HCT116 (cell line): ENCODE data around the gene USP31. TPM values are rescaled to one million over a fixed set of nuclear protein-coding genes. Genes with fewer than 3 reads are reported as not detected.

ENCODE experiments used
- ATAC-seq: fragments of 200-7000 bp; cut with Tn5 transposase; 2 replicates; pipeline ENCODE4 v1.9.1; 2020; ENCODE audit warnings: mild to moderate bottlenecking, moderate library complexity
- BruUV-seq: library from RNA; stranded (reverse); fragments of 400-500 nt; replicated peaks from 2 replicates; lab custom pipeline; 2021; lab: Mats Ljungman, UMichigan
- CTCF ChIA-PET: fragments of 300-600 bp; sonication (Branson Sonifier 250); formaldehyde crosslinking; loops from one replicate; lab custom pipeline; 2021; ENCODE audit warnings: antibody characterized with exemption; lab: Charles Lee
- POLR2A ChIA-PET: fragments of 300-600, 350-600 bp; sonication (Branson Sonifier 250); formaldehyde crosslinking; loops from one replicate; lab custom pipeline; 2021; ENCODE audit warnings: antibody characterized with exemption; lab: Charles Lee
- RAD21 ChIA-PET, 2 experiments: fragments of 300-600 bp; sonication (Branson Sonifier 250); formaldehyde crosslinking; loops; one replicate each; lab custom pipeline; 2023; ENCODE audit warnings: low total read pairs in 2 of 2; ENCODE audit not compliant: uncharacterized antibody in 2 of 2, unreplicated experiment in 2 of 2, low non-redundant PET in 1 of 2; lab: Charles Lee
- DNase-seq: peaks from one replicate; pipeline ENCODE4 v3.0.0-alpha.2; 2010; ENCODE audit warnings: low read depth, low spot score
- H2AFZ ChIP-seq: fragments of 200-600 bp; shearing (Covaris generic), sonication (generic); 2 replicates; pipeline ENCODE4 v1.6.1; 2017; ENCODE audit warnings: low read depth, mixed run types, mixed read lengths, antibody characterized with exemption, low read length; ENCODE audit not compliant: poor library complexity, severe bottlenecking
- H3K27ac ChIP-seq: 2 replicates; pipeline ENCODE4 v1.5.1; 2012; ENCODE audit warnings: low read depth, low read length
- H3K27me3 ChIP-seq: fragments of 200-600 bp; sonication (generic); 2 replicates; pipeline ENCODE4 v1.6.1; 2016; ENCODE audit warnings: mixed run types, low read length, mixed read lengths; ENCODE audit not compliant: insufficient read depth
- H3K36me3 ChIP-seq, 2 experiments: fragments of 200-500 bp in 1 of 2; fragments of 200-600 bp in 1 of 2; sonication (Bioruptor generic) in 1 of 2; sonication (generic) in 1 of 2; 2 replicates each; pipeline versions ENCODE4 v1.5.1 to v1.6.1; 2014 to 2016; ENCODE audit warnings: low read length in 2 of 2, inconsistent platforms in 1 of 2, mixed read lengths in 1 of 2, mixed run types in 1 of 2; ENCODE audit not compliant: insufficient read depth in 2 of 2, control insufficient read depth in 1 of 2
- H3K4me1 ChIP-seq, 2 experiments: fragments of 200-600 bp in 1 of 2; sonication (generic) in 1 of 2; 2 replicates each; pipeline versions ENCODE4 v1.5.1 to v1.6.1; 2012 to 2017; ENCODE audit warnings: low read length in 2 of 2, inconsistent platforms in 1 of 2, mild to moderate bottlenecking in 1 of 2, mixed read lengths in 1 of 2, mixed run types in 1 of 2, moderate library complexity in 1 of 2; ENCODE audit not compliant: insufficient read depth in 2 of 2, control insufficient read depth in 1 of 2
- H3K4me2 ChIP-seq: fragments of 200-600 bp; sonication (generic); 2 replicates; pipeline ENCODE4 v1.6.1; 2017; ENCODE audit warnings: mixed run types, low read length, mixed read lengths
- H3K4me3 ChIP-seq, 2 experiments: fragments of 200-600 bp in 1 of 2; sonication (generic) in 1 of 2; replicated peaks in 1 of 2; 2 replicates each; pipeline ENCODE4 v1.5.1; 2011 to 2016; ENCODE audit warnings: low read length in 2 of 2, control low read depth in 1 of 2, low read depth in 1 of 2, mild to moderate bottlenecking in 1 of 2, mixed read lengths in 1 of 2, mixed run types in 1 of 2
- H3K79me2 ChIP-seq: fragments of 200-600 bp; sonication (generic); 2 replicates; pipeline ENCODE4 v1.6.1; 2017; ENCODE audit warnings: mild to moderate bottlenecking, mixed run types, low read length, moderate library complexity, mixed read lengths; ENCODE audit not compliant: insufficient read depth
- H3K9ac ChIP-seq: fragments of 200-600 bp; sonication (generic); 2 replicates; pipeline ENCODE4 v1.6.1; 2016; ENCODE audit warnings: low read length, mixed read lengths
- H3K9me2 ChIP-seq: fragments of 200-600 bp; sonication (generic), shearing (Covaris generic); 2 replicates; pipeline ENCODE4 v1.6.1; 2017; ENCODE audit warnings: mixed run types, mild to moderate bottlenecking, moderate library complexity; ENCODE audit not compliant: insufficient read depth
- H3K9me3 ChIP-seq, 2 experiments: fragments of 200-500 bp in 1 of 2; fragments of 200-600 bp in 1 of 2; sonication (Bioruptor generic) in 1 of 2; sonication (generic) in 1 of 2; 2 replicates each; pipeline ENCODE4 v1.6.1; 2014 to 2017; ENCODE audit warnings: low read length in 2 of 2, mixed read lengths in 2 of 2, inconsistent platforms in 1 of 2, low read depth in 1 of 2, mild to moderate bottlenecking in 1 of 2, mixed run types in 1 of 2, moderate library complexity in 1 of 2; ENCODE audit not compliant: control insufficient read depth in 1 of 2, insufficient read depth in 1 of 2
- H4K20me1 ChIP-seq: fragments of 200-600 bp; sonication (generic), shearing (Covaris generic); 2 replicates; pipeline ENCODE4 v1.6.1; 2017; ENCODE audit warnings: mixed run types, mild to moderate bottlenecking, moderate library complexity; ENCODE audit not compliant: insufficient read depth
- CBX3 ChIP-seq: IDR thresholded peaks from 2 replicates; pipeline ENCODE4 v1.6.1; 2012; ENCODE audit warnings: low read depth
- CTCF ChIP-seq, 3 experiments: fragments of 200-600 bp in 1 of 3; sonication (generic) in 1 of 3; IDR thresholded peaks in 2 of 3; conservative IDR thresholded peaks in 1 of 3; 2 replicates each; pipeline ENCODE4 v1.5.1; 2012 to 2017; ENCODE audit warnings: low read depth in 2 of 3, low read length in 2 of 3, antibody characterized with exemption in 1 of 3, borderline replicate concordance in 1 of 3, control low read depth in 1 of 3, mild to moderate bottlenecking in 1 of 3, mixed read lengths in 1 of 3, mixed run types in 1 of 3, moderate library complexity in 1 of 3; ENCODE audit not compliant: insufficient read depth in 1 of 3
- EZH2 ChIP-seq: fragments of 200-600 bp; sonication (generic); IDR thresholded peaks from 2 replicates; pipeline ENCODE4 v1.6.1; 2017; ENCODE audit warnings: antibody characterized with exemption, mixed run types
- FOSL1 ChIP-seq: IDR thresholded peaks from 2 replicates; pipeline ENCODE4 v1.6.1; 2012; ENCODE audit warnings: low read depth
- JUND ChIP-seq: IDR thresholded peaks from 2 replicates; pipeline ENCODE4 v1.6.1; 2012
- POLR2A ChIP-seq: IDR thresholded peaks from 2 replicates; pipeline ENCODE4 v1.7.0; 2011; ENCODE audit warnings: borderline replicate concordance; ENCODE audit not compliant: insufficient read depth, insufficient read length; ENCODE audit errors: extremely low read depth
- POLR2AphosphoS5 ChIP-seq: IDR thresholded peaks from 2 replicates; pipeline ENCODE4 v1.6.1; 2011; ENCODE audit warnings: mild to moderate bottlenecking, low read depth, low read length, moderate library complexity
- SIN3A ChIP-seq: IDR thresholded peaks from 2 replicates; pipeline ENCODE4 v1.6.1; 2012; ENCODE audit warnings: low read depth
- ZFX ChIP-seq: fragments of 450-650 bp; IDR thresholded peaks from 2 replicates; pipeline ENCODE4 v1.6.1; 2017
- intact Hi-C: fragments of 100-400 bp; cut with micrococcal nuclease; formaldehyde crosslinking; loops from 2 replicates; pipeline ENCODE4 v1.10.0; 2022
- total RNA-seq: library from RNA; stranded (reverse); gene quantifications from one replicate; pipeline ENCODE4 v1.2.1, GENCODE V29; 2021; ENCODE audit not compliant: unreplicated experiment
- TF ChIP-seq, protein P1 (sequence below): IDR thresholded peaks from 2 replicates; pipeline ENCODE4 v1.6.1; 2012
- TF ChIP-seq, protein P2 (sequence below): IDR thresholded peaks from 2 replicates; pipeline ENCODE4 v1.6.1; 2012
- TF ChIP-seq, protein P3 (sequence below): IDR thresholded peaks from 2 replicates; pipeline ENCODE4 v1.6.1; 2011; ENCODE audit warnings: mild to moderate bottlenecking, low read length, moderate library complexity; ENCODE audit not compliant: insufficient replicate concordance; ENCODE audit errors: extremely low read depth

The USP31 gene
- total RNA-seq, 1 experiment from 2014 or later: 12.2 TPM

- no peak overlapping the region for H2AFZ ChIP-seq
- no peak overlapping the region for H3K27ac ChIP-seq
- RAD21 ChIA-PET: no interaction called here
- no peaks in the 10 kb centered on the region for H3K9me2 ChIP-seq
- BruUV-seq: no TSS peak
- H3K27me3 ChIP-seq: no peaks in the 10 kb centered on the region
- CTCF ChIA-PET: no interaction called here
- no peaks in the 10 kb centered on the region for H3K9me3 ChIP-seq
- intact Hi-C loops: no loop called here
- no peaks in the 10 kb centered on the region for H3K4me1 ChIP-seq
- no peak overlapping the region for H3K4me2 ChIP-seq
- POLR2A ChIA-PET: no interaction called here
- TF ChIP-seq, protein P1, sequence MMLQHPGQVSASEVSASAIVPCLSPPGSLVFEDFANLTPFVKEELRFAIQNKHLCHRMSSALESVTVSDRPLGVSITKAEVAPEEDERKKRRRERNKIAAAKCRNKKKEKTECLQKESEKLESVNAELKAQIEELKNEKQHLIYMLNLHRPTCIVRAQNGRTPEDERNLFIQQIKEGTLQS: no peak
- TF ChIP-seq ZFX (no peak), FOSL1 (no peak), SIN3A (no peak), CBX3 (no peak), POLR2A (no peak), JUND (no peak)
- TF ChIP-seq, protein P2, sequence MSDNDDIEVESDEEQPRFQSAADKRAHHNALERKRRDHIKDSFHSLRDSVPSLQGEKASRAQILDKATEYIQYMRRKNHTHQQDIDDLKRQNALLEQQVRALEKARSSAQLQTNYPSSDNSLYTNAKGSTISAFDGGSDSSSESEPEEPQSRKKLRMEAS: no peak
- TF ChIP-seq, all 23 proteins: peak for 0
- H3K36me3 ChIP-seq: no peaks in the 10 kb centered on the region
- ATAC-seq (no peak), DNase-seq (no peak)
- peaks cover 100% of the 10 kb centered on the region for H3K79me2 ChIP-seq
- peaks cover 4% of the 10 kb centered on the region for H4K20me1 ChIP-seq
- H3K4me3 ChIP-seq: no peak overlapping the region
- no peak overlapping the region for H3K9ac ChIP-seq
These were observed 12.0 kb downstream of the USP31 start for GRCh38 chr16:23137256-23137655.

GRCh38 chr16:23134274-23134673 lies 15.0 kb downstream of the USP31 start:
- Histone ChIP-seq H3K27ac (no peak overlapping the region), H3K4me2 (no peak overlapping the region), H3K9ac (no peak overlapping the region), H4K20me1 (peaks cover 4% of the 10 kb centered on the region), H3K79me2 (peaks cover 99% of the 10 kb centered on the region), H3K4me3 (no peak overlapping the region), H2AFZ (no peak overlapping the region), H3K27me3 (no peaks in the 10 kb centered on the region), H3K9me3 (no peaks in the 10 kb centered on the region), H3K9me2 (no peaks in the 10 kb centered on the region), H3K4me1 (no peaks in the 10 kb centered on the region), H3K36me3 (no peaks in the 10 kb centered on the region)
- ChIA-PET RAD21 (no interaction called here), CTCF (no interaction called here), POLR2A (no interaction called here)
- intact Hi-C loops: no loop called here
- BruUV-seq: no TSS peak
- DNase-seq (no peak), ATAC-seq (no peak)
- no peak for TF ChIP-seq EZH2
- no peak for TF ChIP-seq CBX3
- TF ChIP-seq, protein P3, sequence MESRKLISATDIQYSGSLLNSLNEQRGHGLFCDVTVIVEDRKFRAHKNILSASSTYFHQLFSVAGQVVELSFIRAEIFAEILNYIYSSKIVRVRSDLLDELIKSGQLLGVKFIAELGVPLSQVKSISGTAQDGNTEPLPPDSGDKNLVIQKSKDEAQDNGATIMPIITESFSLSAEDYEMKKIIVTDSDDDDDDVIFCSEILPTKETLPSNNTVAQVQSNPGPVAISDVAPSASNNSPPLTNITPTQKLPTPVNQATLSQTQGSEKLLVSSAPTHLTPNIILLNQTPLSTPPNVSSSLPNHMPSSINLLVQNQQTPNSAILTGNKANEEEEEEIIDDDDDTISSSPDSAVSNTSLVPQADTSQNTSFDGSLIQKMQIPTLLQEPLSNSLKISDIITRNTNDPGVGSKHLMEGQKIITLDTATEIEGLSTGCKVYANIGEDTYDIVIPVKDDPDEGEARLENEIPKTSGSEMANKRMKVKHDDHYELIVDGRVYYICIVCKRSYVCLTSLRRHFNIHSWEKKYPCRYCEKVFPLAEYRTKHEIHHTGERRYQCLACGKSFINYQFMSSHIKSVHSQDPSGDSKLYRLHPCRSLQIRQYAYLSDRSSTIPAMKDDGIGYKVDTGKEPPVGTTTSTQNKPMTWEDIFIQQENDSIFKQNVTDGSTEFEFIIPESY: no peak
- TF ChIP-seq, protein P2: no peak
- no peak for TF ChIP-seq CTCF (IDR thresholded peaks at IDR 0.05 in 2 of 3, conservative IDR thresholded peaks at IDR 0.05 in 1 of 3; ENCODE audit: borderline replicate concordance in 1 of 3, insufficient read depth in 1 of 3, low read depth in 2 of 3, low read length in 2 of 3)
- TF ChIP-seq POLR2AphosphoS5: no peak
